ENCODE results near the gene SYT8. TPM values are rescaled to one million over a fixed set of nuclear protein-coding genes. Genes with fewer than 3 reads are reported as not detected.

The SYT8 gene
- total and polyA plus RNA-seq, 2 experiments from 2014 or later = not detected

DNA sequence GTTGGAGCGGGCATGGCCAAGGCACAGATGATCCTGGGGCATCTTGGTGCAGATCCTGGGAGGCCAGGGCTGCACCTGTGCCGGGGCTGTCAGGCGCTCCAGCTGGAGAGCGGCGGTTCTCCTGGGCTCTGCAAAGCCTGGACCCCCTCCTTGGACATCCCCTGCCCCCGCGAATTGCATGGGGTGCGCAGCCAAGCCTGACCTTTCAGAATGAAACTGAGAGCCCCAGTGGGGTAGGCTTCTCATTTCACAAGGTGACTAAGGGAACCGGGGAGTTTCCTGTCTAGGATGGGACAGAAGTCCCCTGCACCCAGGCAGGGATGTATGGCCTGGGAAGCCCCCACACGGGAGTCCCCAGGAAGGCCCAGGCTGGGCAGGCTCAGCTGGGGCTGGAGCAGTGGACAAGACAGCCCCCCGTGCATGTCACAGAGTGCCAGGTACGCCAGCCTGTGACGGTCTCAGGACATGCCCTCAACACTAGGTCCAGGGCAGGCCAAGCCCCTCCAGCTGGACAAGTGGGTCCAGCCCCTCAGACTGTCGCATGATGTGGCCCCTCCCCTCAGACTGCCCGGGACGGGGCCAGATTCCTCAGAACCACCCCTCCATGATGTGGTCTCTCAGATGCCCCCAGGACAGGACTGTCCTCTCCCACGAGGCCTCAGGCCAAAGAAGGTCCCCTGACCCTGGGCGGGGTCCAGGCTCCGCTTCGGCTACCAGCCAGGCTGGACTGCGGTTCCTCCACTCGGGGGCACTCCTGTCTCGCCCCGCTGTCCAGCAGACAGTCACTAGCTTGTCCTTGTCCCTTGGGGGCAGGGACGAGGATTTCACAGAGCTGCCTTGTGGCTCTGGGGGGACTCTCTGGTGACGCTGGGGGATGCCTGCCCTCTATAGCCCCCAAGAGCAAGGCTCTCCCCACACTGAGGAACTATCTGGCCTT lies 20.4 kb downstream of the SYT8 start:
- H3K4me1 ChIP-seq (ENCODE audit: low read depth) = no peaks in the 10 kb centered on the region
- no peak overlapping the region for H3K4me3 ChIP-seq
- H3K27me3 ChIP-seq = no peaks in the 10 kb centered on the region
- no peak overlapping the region for H3K27ac ChIP-seq
- TF ChIP-seq, protein P1, sequence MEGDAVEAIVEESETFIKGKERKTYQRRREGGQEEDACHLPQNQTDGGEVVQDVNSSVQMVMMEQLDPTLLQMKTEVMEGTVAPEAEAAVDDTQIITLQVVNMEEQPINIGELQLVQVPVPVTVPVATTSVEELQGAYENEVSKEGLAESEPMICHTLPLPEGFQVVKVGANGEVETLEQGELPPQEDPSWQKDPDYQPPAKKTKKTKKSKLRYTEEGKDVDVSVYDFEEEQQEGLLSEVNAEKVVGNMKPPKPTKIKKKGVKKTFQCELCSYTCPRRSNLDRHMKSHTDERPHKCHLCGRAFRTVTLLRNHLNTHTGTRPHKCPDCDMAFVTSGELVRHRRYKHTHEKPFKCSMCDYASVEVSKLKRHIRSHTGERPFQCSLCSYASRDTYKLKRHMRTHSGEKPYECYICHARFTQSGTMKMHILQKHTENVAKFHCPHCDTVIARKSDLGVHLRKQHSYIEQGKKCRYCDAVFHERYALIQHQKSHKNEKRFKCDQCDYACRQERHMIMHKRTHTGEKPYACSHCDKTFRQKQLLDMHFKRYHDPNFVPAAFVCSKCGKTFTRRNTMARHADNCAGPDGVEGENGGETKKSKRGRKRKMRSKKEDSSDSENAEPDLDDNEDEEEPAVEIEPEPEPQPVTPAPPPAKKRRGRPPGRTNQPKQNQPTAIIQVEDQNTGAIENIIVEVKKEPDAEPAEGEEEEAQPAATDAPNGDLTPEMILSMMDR (IDR thresholded peaks at IDR 0.05; ENCODE audit: low read depth, low read length) = no peak
- H3K9me3 ChIP-seq (ENCODE audit: low read depth) = no peaks in the 10 kb centered on the region
- no peak for DNase-seq (ENCODE audit: low read depth in 1 of 2, low spot score in 1 of 2)
- no peaks in the 10 kb centered on the region for H3K36me3 ChIP-seq

DNA sequence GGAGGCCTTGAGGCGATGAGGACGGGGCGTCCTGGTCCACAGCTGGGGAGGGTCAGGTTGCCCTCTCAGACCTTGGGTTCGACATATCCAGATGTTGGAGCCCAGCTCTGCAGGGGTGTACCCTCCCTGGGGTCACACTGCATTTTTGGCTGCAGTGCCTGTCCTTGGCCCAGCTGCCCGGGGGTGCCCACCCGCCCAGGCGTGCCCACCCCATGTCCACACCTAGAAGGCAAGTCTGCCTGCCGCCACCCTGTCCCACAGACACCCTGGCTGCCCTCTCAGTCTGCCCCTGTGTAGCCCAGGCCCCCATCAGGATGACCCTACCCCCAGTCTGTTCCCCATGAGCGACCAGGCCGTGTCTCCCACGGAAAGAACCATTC lies 21.1 kb downstream of the SYT8 start:
- H3K27me3 ChIP-seq = no peaks in the 10 kb centered on the region
- TF ChIP-seq, protein P1 (IDR thresholded peaks at IDR 0.05; ENCODE audit: low read depth, low read length) = no peak
- no peak for DNase-seq (ENCODE audit: low read depth in 1 of 2, low spot score in 1 of 2)
- no peaks in the 10 kb centered on the region for H3K9me3 ChIP-seq (ENCODE audit: low read depth)
- H3K4me1 ChIP-seq (ENCODE audit: low read depth) = no peaks in the 10 kb centered on the region
- no peaks in the 10 kb centered on the region for H3K36me3 ChIP-seq
- H3K4me3 ChIP-seq = no peak overlapping the region
- no peak overlapping the region for H3K27ac ChIP-seq

DNA sequence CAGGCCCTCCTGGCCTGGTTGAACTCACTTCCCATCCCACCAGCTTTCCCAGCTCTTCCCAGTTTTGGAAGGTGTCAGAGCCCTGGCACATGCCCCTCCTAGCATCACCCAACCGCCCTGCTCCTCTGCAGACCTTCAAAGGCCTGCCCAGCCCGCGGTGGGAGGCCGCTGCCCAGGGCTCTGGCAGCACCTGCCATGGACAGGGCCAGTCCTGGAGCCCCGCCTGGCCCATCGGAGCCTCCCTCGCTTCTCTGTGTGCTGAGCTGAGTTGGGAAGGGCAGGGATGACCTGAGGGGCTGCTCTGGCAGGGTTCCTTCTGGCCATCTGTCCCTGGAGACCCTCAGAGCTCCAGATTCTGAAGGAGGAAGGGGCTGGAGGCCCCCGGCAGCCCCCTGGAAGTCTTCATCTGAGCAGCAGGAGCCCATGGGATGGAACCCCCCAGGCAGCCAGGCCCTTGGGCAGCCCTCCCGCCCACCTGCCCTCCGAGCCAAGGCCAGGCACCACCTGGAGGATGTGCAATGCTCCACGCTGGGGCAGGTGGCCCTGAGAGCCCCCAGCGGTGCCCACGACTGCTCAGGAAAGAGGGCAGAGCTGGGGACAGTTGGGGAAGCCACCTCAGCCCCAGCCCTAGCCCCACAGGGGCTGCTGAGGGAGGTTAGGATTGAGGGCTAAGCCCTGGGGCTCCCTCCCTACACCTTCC lies 21.7 kb downstream of the SYT8 start:
- no peaks in the 10 kb centered on the region for H3K9me3 ChIP-seq (ENCODE audit: low read depth)
- no peak for DNase-seq (ENCODE audit: low read depth in 1 of 2, low spot score in 1 of 2)
- H3K4me3 ChIP-seq = no peak overlapping the region
- no peaks in the 10 kb centered on the region for H3K27me3 ChIP-seq
- no peak overlapping the region for H3K27ac ChIP-seq
- H3K36me3 ChIP-seq = no peaks in the 10 kb centered on the region
- no peaks in the 10 kb centered on the region for H3K4me1 ChIP-seq (ENCODE audit: low read depth)
- TF ChIP-seq, protein P1 (IDR thresholded peaks at IDR 0.05; ENCODE audit: low read depth, low read length) = no peak

DNA sequence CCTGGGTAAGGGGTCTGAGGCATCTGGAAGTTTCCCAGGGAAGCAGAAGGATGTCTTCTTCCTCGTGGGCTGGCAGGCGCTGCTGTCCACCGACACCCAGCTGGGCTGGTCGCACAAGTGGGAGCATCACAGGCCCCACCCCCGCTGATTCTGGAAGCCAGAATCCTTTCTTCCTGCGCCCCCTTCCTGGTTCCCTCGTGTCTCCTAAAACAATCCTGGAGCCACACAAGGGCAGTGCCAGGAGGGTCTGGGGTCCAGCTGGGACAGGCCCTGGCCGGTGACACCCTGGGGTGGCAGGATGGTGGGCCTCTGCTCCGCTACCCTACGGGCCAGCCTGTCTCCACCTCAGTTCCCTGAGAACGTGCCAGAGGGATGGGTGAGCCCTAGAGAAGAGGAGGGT lies 22.3 kb downstream of the SYT8 start:
- no peak for DNase-seq (ENCODE audit: low read depth in 1 of 2, low spot score in 1 of 2)
- Histone ChIP-seq H3K36me3 (no peaks in the 10 kb centered on the region), H3K27ac (no peak overlapping the region), H3K9me3 (ENCODE audit: low read depth) (no peaks in the 10 kb centered on the region), H3K4me3 (no peak overlapping the region), H3K4me1 (ENCODE audit: low read depth) (no peaks in the 10 kb centered on the region), H3K27me3 (no peaks in the 10 kb centered on the region)
- TF ChIP-seq, protein P1 (IDR thresholded peaks at IDR 0.05; ENCODE audit: low read depth, low read length) = no peak

DNA sequence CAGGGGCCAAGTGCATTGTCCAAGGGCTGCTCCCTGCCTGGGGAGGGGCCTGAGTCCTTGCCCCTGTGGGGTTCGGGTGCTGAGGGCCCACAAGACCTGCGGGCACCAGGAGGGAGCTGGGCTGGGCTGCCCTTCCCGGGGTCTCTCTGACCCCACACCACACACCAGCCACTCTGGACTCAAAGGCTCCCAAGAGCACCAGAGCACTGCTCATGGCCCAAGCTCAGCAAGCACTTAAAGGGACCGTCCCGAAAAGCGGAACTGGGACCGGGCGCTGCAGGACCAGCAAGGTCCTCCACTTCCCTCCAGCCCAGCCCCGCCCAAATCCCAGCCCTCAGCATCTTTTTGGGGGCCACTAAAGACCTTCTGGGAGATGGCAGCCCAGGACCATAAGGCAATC lies 23.4 kb downstream of the SYT8 start:
- Histone ChIP-seq H3K36me3 (no peaks in the 10 kb centered on the region), H3K27me3 (no peaks in the 10 kb centered on the region), H3K27ac (no peak overlapping the region), H3K4me1 (ENCODE audit: low read depth) (no peaks in the 10 kb centered on the region), H3K9me3 (ENCODE audit: low read depth) (no peaks in the 10 kb centered on the region), H3K4me3 (no peak overlapping the region)
- DNase-seq (ENCODE audit: low read depth in 1 of 2, low spot score in 1 of 2) = no peak
- TF ChIP-seq, protein P1 (IDR thresholded peaks at IDR 0.05; ENCODE audit: low read depth, low read length) = no peak

All from cardiac muscle cell (in vitro differentiated cells and primary cell).